ENCODE data around the gene L2HGDH.

GRCh38 chr14:50229681-50230080 lies 82.3 kb downstream of the L2HGDH start:
- TF ChIP-seq CTCF (IDR thresholded peaks at IDR 0.05; ENCODE audit: insufficient read depth, low read depth, low read length) = no peak
- TF ChIP-seq EZH2 (IDR thresholded peaks at IDR 0.05; ENCODE audit: insufficient read depth, low read length) = no peak
